ENCODE results near the gene INCENP.

INCENP gene

GRCh38 chr11:62138630-62139425 lies 15.0 kb downstream of the INCENP start:
- peaks cover 96% of the 10 kb centered on the region for H3K36me3 ChIP-seq (ENCODE audit: insufficient read depth, low read length)
- H3K4me3 ChIP-seq (ENCODE audit: low read depth, low read length, poor library complexity, severe bottlenecking) = no peak overlapping the region
- no peaks in the 10 kb centered on the region for H3F3A ChIP-seq (ENCODE audit: insufficient read depth, low read length)
- no peaks in the 10 kb centered on the region for H3K9me2 ChIP-seq (ENCODE audit: low read depth, low read length)
- no peaks in the 10 kb centered on the region for H3K4me1 ChIP-seq (ENCODE audit: insufficient read depth, low read length, severe bottlenecking)
- H2AFZ ChIP-seq (ENCODE audit: low read length) = no peak overlapping the region
- H4K20me1 ChIP-seq (ENCODE audit: insufficient read depth, low read length) = no peaks in the 10 kb centered on the region
- TF ChIP-seq EZH2 (IDR thresholded peaks at IDR 0.05; ENCODE audit: borderline replicate concordance, low read length) = no peak
- TF ChIP-seq, protein P1, sequence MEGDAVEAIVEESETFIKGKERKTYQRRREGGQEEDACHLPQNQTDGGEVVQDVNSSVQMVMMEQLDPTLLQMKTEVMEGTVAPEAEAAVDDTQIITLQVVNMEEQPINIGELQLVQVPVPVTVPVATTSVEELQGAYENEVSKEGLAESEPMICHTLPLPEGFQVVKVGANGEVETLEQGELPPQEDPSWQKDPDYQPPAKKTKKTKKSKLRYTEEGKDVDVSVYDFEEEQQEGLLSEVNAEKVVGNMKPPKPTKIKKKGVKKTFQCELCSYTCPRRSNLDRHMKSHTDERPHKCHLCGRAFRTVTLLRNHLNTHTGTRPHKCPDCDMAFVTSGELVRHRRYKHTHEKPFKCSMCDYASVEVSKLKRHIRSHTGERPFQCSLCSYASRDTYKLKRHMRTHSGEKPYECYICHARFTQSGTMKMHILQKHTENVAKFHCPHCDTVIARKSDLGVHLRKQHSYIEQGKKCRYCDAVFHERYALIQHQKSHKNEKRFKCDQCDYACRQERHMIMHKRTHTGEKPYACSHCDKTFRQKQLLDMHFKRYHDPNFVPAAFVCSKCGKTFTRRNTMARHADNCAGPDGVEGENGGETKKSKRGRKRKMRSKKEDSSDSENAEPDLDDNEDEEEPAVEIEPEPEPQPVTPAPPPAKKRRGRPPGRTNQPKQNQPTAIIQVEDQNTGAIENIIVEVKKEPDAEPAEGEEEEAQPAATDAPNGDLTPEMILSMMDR (IDR thresholded peaks at IDR 0.05; ENCODE audit: low read length) = no peak
- peaks cover 17% of the 10 kb centered on the region; the same call in 1 of the 2 replicates for H3K79me2 ChIP-seq (ENCODE audit: insufficient read depth, low read length)
- no peak overlapping the region for H3K27ac ChIP-seq (ENCODE audit: low read depth, low read length, poor library complexity, severe bottlenecking)
- no peak overlapping the region for H3K4me2 ChIP-seq (ENCODE audit: low read length)
- H3K9ac ChIP-seq (ENCODE audit: low read length) = no peak overlapping the region
- no peaks in the 10 kb centered on the region for H3K9me3 ChIP-seq (ENCODE audit: low read length)
- no peaks in the 10 kb centered on the region for H3K27me3 ChIP-seq (ENCODE audit: insufficient read depth, low read length)

GRCh38 chr11:62139526-62140303 lies 15.9 kb downstream of the INCENP start:
- Histone ChIP-seq H3K4me1 (ENCODE audit: insufficient read depth, low read length, severe bottlenecking) (no peaks in the 10 kb centered on the region), H3K79me2 (ENCODE audit: insufficient read depth, low read length) (peaks cover 10% of the 10 kb centered on the region; the same call in 1 of the 2 replicates), H3K9me2 (ENCODE audit: low read depth, low read length) (no peaks in the 10 kb centered on the region), H3K4me2 (ENCODE audit: low read length) (no peak overlapping the region), H2AFZ (ENCODE audit: low read length) (no peak overlapping the region), H4K20me1 (ENCODE audit: insufficient read depth, low read length) (no peaks in the 10 kb centered on the region), H3K27ac (ENCODE audit: low read depth, low read length, poor library complexity, severe bottlenecking) (no peak overlapping the region), H3K4me3 (ENCODE audit: low read depth, low read length, poor library complexity, severe bottlenecking) (no peak overlapping the region), H3K9ac (ENCODE audit: low read length) (no peak overlapping the region), H3F3A (ENCODE audit: insufficient read depth, low read length) (no peaks in the 10 kb centered on the region), H3K27me3 (ENCODE audit: insufficient read depth, low read length) (no peaks in the 10 kb centered on the region), H3K9me3 (ENCODE audit: low read length) (no peaks in the 10 kb centered on the region), H3K36me3 (ENCODE audit: insufficient read depth, low read length) (peaks cover 97% of the 10 kb centered on the region)
- no peak for TF ChIP-seq EZH2 (IDR thresholded peaks at IDR 0.05; ENCODE audit: borderline replicate concordance, low read length)
- TF ChIP-seq, protein P1 (IDR thresholded peaks at IDR 0.05; ENCODE audit: low read length) = no peak

DNA sequence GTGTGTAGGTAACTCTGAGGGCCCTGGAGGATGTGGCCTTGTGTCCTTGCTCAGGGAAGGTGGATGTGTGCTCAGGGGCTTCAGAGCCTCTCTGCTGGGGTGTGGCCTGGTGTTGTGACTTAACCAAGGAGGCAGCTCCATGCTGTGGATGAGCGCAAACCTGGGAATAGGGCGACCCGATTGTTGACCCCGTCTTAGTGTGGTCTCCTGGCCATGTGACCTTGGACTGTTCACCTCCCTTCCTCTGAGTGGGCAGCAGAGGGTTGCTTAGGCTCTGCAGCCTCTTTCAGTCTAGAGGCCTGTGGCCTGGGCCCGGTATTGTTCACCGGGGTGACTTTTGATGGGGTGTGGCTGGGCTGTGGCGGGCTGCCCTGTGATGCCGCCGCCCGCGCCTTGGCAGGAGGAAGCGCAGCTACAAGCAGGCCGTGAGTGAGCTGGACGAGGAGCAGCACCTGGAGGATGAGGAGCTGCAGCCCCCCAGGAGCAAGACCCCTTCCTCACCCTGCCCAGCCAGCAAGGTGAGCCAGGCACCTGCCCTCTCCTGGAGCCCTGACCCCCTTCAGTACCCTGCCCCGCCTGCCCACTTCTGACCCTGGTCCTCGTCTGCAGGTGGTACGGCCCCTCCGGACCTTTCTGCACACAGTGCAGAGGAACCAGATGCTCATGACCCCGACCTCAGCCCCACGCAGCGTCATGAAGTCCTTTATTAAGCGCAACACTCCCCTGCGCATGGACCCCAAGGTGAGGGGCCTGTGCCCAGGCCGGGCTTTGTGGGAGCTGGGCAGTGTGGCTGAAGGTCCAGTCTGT lies 16.7 kb downstream of the INCENP start:
- no peak overlapping the region for H3K9ac ChIP-seq (ENCODE audit: low read length)
- H3K4me1 ChIP-seq (ENCODE audit: insufficient read depth, low read length, severe bottlenecking) = no peaks in the 10 kb centered on the region
- no peaks in the 10 kb centered on the region for H3K9me3 ChIP-seq (ENCODE audit: low read length)
- TF ChIP-seq, protein P1 (IDR thresholded peaks at IDR 0.05; ENCODE audit: low read length) = no peak
- TF ChIP-seq EZH2 (IDR thresholded peaks at IDR 0.05; ENCODE audit: borderline replicate concordance, low read length) = no peak
- peaks cover 97% of the 10 kb centered on the region for H3K36me3 ChIP-seq (ENCODE audit: insufficient read depth, low read length)
- H3F3A ChIP-seq (ENCODE audit: insufficient read depth, low read length) = no peaks in the 10 kb centered on the region
- H3K27me3 ChIP-seq (ENCODE audit: insufficient read depth, low read length) = no peaks in the 10 kb centered on the region
- no peaks in the 10 kb centered on the region for H4K20me1 ChIP-seq (ENCODE audit: insufficient read depth, low read length)
- no peak overlapping the region for H3K4me2 ChIP-seq (ENCODE audit: low read length)
- H3K9me2 ChIP-seq (ENCODE audit: low read depth, low read length) = no peaks in the 10 kb centered on the region
- no peak overlapping the region for H2AFZ ChIP-seq (ENCODE audit: low read length)
- H3K79me2 ChIP-seq (ENCODE audit: insufficient read depth, low read length) = peaks cover 5% of the 10 kb centered on the region; the same call in 1 of the 2 replicates
- H3K27ac ChIP-seq (ENCODE audit: low read depth, low read length, poor library complexity, severe bottlenecking) = no peak overlapping the region
- no peak overlapping the region for H3K4me3 ChIP-seq (ENCODE audit: low read depth, low read length, poor library complexity, severe bottlenecking)
